ENCODE measurements around the gene EPHA4.

- no peak for TF ChIP-seq POLR2A (IDR thresholded peaks at IDR 0.05; ENCODE audit: low read depth, low read length)
- TF ChIP-seq POLR2AphosphoS5 (IDR thresholded peaks at IDR 0.05; ENCODE audit: low read depth, low read length): no peak
- TF ChIP-seq SPI1 (IDR thresholded peaks at IDR 0.05; ENCODE audit: low read depth, low read length): no peak
- TF ChIP-seq PAX5 (IDR thresholded peaks at IDR 0.05; ENCODE audit: insufficient read depth, low read length, severe bottlenecking): no peak
- TF ChIP-seq TAF1 (IDR thresholded peaks at IDR 0.05; ENCODE audit: low read depth, low read length): no peak
Measured at GRCh38 chr2:221399183-221399582, 172.9 kb downstream of the EPHA4 start.
